Daoy (cell line): ENCODE results near the gene CCDC124. TPM values are rescaled to one million over a fixed set of nuclear protein-coding genes. Genes with fewer than 3 reads are reported as not detected.
"Not testable (repeated sequence)": the region's sequence is repeated elsewhere in the genome, so short reads cannot be mapped to it uniquely, and the experiment has no call there.

ENCODE experiments used
- DNase-seq: peaks from one replicate; pipeline ENCODE4 v3.0.0-alpha.2; 2015; ENCODE audit warnings: low read depth
- total RNA-seq: library from RNA; depleted of rRNA; stranded (reverse); fragments of >200 nt; shearing (Covaris generic); gene quantifications from 2 replicates; pipeline ENCODE4 v1.2.3, GENCODE V29; 2014; rRNA removed

Gene CCDC124
- total RNA-seq, 1 experiment from 2014 or later = 53.3 TPM

- DNase-seq = peak; percentile 35
These were observed 52.4 kb downstream of the CCDC124 start for GRCh38 chr19:17985037-17985818.

DNA sequence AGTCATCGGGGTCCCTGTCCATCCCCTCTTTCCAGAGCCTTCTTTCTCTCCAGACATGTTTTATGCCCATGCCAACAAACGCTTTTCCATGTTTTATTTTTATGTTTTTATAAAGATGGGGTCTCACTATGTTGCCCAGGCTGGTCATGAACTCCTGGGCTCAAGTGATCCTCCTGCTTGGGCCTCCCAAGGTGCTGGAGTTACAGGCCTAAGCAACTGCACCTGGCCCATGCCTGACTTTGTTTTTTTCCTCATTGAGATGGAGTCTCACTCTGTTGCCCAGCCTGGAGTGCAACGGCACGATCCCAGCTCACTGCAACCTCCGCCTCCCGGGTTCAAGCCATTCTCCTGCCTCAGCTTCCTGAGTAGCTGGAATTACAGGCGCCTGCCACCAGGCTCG lies 53.8 kb downstream of the CCDC124 start:
- DNase-seq = not testable (repeated sequence)

DNA sequence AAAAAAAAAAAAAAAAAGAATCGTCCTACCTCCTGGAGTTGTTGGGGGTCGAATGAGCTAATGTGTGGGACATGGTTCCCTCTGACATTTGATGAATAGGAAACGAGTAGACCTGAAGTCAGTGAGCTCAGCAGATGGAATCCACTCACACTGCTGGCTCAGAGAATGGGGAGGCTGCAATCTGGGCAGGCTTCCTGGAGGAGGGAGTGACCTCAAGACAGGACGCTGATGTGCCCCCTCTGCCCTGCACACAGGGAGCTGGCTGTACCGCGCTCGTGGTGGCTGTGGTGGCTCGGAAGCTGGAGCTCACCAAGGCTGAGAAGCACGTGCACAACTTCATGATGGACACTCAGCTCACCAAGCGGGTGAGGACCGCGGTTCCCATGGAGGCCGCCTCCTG lies 55.3 kb downstream of the CCDC124 start:
- DNase-seq = no peak

GRCh38 chr19:17989425-17990094 lies 56.7 kb downstream of the CCDC124 start:
- DNase-seq = no peak

GRCh38 chr19:17993076-17993813 lies 60.4 kb downstream of the CCDC124 start:
- DNase-seq = no peak

Other genes starting within 250 kb of the CCDC124 start
- gene UNC13A, start 244.7 kb upstream of the CCDC124 start, total RNA-seq = 0.86 and 1.2 TPM in 2 replicates
- 11.4 TPM in 2 replicates for gene MAP1S, start 213.5 kb upstream of the CCDC124 start, total RNA-seq
- 0.91 and 3.2 TPM in 2 replicates for gene FCHO1, start 181.5 kb upstream of the CCDC124 start, total RNA-seq
- 0.06 and 0.09 TPM in 2 replicates for gene B3GNT3, start 137.9 kb upstream of the CCDC124 start, total RNA-seq
- gene INSL3, start 111.5 kb upstream of the CCDC124 start, total RNA-seq = not detected in 2 replicates
- 0.06 and 0.09 TPM in 2 replicates for gene JAK3, start 85.0 kb upstream of the CCDC124 start, total RNA-seq
- gene RPL18A, start 73.1 kb upstream of the CCDC124 start, total RNA-seq = 1,269 and 1,595 TPM in 2 replicates
- not detected in 2 replicates for gene SLC5A5, start 61.1 kb upstream of the CCDC124 start, total RNA-seq
- 0.06 TPM in 1 of 2 replicates, not detected in the other for gene KCNN1, start 34.1 kb downstream of the CCDC124 start, total RNA-seq
- gene ARRDC2, start 75.2 kb downstream of the CCDC124 start, total RNA-seq = 25.6 and 35.7 TPM in 2 replicates
- gene IL12RB1, start 153.9 kb downstream of the CCDC124 start, total RNA-seq = 3.4 and 3.8 TPM in 2 replicates
- 1.1 and 1.5 TPM in 2 replicates for gene MAST3, start 164.8 kb downstream of the CCDC124 start, total RNA-seq
- 6.5 and 14.2 TPM in 2 replicates for gene PIK3R2, start 220.1 kb downstream of the CCDC124 start, total RNA-seq
- gene IFI30, start 240.8 kb downstream of the CCDC124 start, total RNA-seq = 17.8 and 20.2 TPM in 2 replicates